ENCODE data around the gene S100A10.

DNA sequence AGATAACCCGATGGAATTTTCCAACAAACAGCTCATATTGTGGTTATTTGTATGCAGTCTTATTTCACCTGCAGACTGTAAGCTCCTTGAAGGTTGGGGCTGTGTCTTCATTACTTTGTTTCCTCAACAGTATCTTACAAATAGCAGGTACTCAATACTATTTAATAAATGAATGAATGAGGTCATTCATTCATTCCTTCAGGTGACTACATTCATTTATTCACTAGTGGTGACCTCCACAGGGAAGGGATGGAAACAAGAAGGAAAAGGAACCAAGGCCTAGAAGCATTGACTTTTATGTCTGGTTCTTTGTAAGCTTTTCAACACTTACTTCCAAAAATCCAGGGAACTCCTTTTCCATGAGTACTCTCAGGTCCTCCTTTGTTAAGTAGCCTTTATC is 7.9 kb downstream of the S100A10 start:
- TF ChIP-seq EP300 (IDR thresholded peaks at IDR 0.05) (no peak), POLR2A (IDR thresholded peaks at IDR 0.05; ENCODE audit: low read depth) (no peak)
- TF ChIP-seq, protein P1, sequence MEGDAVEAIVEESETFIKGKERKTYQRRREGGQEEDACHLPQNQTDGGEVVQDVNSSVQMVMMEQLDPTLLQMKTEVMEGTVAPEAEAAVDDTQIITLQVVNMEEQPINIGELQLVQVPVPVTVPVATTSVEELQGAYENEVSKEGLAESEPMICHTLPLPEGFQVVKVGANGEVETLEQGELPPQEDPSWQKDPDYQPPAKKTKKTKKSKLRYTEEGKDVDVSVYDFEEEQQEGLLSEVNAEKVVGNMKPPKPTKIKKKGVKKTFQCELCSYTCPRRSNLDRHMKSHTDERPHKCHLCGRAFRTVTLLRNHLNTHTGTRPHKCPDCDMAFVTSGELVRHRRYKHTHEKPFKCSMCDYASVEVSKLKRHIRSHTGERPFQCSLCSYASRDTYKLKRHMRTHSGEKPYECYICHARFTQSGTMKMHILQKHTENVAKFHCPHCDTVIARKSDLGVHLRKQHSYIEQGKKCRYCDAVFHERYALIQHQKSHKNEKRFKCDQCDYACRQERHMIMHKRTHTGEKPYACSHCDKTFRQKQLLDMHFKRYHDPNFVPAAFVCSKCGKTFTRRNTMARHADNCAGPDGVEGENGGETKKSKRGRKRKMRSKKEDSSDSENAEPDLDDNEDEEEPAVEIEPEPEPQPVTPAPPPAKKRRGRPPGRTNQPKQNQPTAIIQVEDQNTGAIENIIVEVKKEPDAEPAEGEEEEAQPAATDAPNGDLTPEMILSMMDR (IDR thresholded peaks at IDR 0.05): no peak
